GM23248 (cell line): ENCODE results near the gene CD300LG.

ENCODE experiments used
- EZH2 ChIP-seq: fragments of 200-600 bp; sonication (generic); IDR thresholded peaks from 2 replicates; pipeline ENCODE4 v1.6.1; 2018; ENCODE audit warnings: antibody characterized with exemption, mild to moderate bottlenecking; ENCODE audit not compliant: insufficient read depth, poor library complexity, severe bottlenecking
- EZH2phosphoT487 ChIP-seq: fragments of 200-600 bp; sonication (generic); IDR thresholded peaks from 2 replicates; pipeline ENCODE4 v1.6.1; 2018; ENCODE audit warnings: antibody characterized with exemption, moderate library complexity, mild to moderate bottlenecking, low read depth; ENCODE audit not compliant: insufficient read depth

DNA sequence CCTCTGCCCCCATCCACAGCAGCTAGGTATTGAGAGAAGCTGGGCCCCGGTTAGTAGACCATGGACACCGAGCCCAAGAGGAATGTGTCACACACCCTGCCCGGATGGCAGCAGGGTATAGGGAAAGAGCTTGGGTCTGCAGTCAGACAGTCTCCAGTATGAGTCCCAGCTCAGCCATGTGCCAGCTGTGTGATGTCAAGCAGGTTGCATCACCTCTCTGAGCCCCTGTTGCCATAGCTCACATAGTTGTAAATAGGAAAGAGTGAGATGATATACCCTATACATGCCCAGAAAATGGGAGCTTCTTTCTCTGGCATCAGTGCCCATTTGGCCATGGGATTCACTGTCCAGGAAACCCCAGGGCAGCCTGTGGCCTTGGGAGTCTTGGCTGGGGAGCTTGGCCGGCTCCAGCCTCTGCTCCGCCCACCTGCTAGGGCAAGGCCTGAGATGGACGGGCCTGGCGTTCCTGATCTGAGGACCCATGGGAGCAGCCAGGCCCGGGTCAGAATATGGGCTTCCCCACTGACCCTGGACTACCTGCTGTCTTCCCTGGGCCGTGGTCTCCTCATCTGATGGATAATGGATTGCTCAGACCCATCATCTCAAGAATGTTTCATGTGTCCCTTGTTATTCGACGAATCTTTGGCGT is 13.2 kb downstream of the CD300LG start:
- TF ChIP-seq EZH2phosphoT487 (no peak), EZH2 (no peak)
